ENCODE results near the gene CHI3L1.

Gene CHI3L1

DNA sequence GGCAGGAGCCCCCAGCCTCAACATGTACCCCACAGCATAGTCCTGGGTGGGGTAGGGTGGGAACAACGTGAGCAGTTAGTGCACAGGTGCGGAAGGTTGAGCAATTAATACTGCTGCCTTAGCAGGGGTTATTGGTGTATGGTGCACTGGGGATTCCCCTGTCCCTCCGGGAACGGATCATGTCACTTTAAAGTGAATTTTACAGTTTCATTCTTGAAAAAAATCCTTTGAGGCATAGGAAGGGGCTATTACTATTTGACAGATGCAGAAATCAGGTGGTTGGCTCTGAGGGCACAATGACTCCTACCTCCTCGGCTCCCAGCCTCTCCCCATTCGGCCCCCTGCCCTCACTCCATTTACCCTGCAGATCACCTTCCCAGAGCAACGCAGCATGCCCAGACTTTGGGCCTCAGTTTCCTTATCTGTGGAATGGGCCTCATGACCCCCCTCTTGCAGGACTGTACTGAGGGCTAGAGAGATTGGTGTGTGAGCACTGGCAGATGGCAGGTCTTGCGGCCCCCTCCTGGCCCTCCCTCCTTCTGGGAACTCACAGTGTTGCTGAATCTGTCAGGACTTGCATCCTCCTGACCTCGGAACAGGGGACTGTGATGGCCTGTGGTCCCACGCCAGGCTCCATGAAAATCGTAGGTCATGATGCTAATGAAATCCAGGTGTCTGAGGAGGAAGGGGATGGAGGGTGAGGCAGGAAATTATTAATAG lies 5.7 kb downstream of the CHI3L1 start:
- no peak for DNase-seq

DNA sequence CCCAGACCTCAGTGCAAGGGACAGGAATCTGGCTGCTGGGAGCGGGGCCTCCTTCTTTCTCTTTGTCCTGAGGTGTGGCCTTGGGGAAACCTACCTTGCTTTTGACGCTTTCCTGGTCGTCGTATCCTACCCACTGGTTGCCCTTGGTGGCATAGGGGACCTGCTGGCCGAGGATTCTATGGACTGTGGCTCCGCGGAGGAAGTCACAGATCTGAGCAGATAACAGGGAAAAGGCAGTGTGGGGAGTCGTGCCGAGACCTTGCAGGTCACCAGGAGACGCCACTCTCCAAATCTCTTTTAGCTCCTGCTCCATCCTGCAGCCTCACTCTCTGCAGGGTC lies 6.9 kb downstream of the CHI3L1 start:
- DNase-seq, result no peak

DNA sequence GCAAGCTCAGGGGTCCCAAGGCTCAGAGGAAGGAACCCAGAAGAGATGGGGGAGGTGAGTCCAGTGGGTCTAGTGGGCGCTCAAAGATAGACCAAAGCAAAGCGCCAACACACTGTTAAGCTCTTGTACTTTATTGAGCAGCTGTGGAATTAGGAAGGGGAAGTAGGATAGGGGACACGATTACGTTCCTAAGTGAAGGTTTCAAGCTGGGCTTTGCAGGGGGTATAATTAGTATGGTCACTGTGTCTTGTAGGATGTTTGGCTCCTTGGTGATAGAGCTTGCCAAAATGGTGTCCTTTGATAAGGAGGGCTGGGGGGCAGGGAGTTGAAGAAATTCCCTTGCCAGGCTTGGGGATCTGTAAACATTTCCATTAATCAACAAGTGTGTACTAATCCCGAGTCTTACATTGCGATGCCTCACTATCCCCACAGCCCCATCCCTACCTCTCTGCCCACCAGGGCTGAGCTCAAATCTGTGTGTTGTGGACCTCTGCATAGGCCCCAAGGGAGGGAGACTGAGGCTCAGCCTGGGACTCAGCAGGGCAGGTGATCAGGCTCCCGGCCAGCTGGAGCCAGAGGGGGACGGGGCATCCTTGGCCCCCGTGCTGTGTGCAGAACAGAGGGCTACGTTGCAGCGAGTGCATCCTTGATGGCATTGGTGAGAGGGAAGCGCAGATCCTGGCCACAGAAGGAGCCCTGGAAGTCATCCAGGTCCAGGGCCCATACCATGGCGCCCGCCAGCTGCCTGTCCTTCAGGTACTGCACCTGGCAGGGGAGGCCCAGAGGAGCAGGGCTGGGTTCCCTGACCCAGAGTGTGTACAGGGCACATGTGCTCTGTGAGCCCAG lies 7.5 kb downstream of the CHI3L1 start:
- no peak for DNase-seq

DNA sequence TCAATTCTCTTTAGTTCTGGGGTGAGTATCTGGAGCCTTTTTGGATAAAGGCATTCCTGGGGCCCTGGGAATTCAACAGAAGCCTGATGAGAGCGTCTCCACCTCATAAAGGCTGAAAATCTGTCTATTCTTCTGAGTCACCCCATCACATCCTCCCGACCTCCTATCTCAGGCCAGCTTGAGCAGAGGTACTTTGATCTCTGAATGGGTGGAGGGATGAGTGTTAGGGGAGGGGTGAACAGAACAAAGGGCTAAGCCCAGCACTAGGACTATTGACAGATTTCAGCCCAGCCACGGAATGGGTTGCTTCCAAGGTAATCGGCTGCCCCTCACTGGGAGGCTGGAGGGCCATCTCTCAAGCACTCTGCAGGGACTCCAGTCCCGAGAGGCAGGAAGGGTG lies 8.4 kb downstream of the CHI3L1 start:
- DNase-seq, result no peak

DNA sequence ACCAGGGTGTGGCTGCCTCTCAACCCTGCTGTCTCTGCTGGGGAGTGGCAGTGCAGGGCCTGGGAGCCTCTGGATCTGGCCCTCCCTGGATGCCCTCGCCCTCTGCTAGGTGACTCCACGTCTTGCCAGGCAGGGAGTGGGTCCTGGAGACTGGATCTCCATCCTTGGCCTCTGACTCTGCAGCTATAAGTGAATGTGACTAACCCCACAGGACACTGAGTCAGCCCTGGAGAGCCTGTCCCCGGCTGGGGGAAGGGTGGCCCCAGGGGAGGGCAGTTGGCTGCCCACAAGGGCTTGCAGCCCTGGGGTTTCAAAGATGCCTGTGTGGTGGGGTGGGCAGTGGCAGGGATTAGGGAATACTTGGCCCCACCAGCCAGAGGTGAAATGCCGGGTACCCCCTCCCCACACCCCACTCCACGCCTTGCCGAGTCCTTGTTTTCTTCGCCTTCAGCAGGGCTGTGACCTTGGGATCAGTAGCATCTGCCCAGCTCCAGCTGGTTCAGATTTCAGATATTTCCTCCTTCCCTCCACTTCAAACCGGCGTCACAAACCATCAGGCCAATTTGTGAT lies 8.9 kb downstream of the CHI3L1 start:
- no peak for DNase-seq

DNA sequence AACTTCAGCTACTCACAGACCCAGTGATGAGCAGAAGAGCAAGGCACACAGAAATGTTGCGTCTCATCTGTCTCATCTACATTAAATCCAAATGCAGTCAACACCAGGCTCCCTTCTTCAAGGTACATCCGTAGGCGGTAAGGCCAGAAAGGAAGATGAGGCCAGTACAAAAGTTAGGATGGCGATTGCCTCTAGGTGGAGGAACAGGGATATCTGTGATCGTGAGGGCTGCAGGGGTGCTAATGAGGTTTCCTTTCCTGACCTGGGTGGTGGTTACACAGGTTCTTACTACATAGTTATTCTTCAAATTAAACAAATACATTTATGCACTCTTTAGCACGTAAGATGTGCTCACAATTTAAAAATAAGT lies 9.5 kb downstream of the CHI3L1 start:
- no peak for DNase-seq

DNA sequence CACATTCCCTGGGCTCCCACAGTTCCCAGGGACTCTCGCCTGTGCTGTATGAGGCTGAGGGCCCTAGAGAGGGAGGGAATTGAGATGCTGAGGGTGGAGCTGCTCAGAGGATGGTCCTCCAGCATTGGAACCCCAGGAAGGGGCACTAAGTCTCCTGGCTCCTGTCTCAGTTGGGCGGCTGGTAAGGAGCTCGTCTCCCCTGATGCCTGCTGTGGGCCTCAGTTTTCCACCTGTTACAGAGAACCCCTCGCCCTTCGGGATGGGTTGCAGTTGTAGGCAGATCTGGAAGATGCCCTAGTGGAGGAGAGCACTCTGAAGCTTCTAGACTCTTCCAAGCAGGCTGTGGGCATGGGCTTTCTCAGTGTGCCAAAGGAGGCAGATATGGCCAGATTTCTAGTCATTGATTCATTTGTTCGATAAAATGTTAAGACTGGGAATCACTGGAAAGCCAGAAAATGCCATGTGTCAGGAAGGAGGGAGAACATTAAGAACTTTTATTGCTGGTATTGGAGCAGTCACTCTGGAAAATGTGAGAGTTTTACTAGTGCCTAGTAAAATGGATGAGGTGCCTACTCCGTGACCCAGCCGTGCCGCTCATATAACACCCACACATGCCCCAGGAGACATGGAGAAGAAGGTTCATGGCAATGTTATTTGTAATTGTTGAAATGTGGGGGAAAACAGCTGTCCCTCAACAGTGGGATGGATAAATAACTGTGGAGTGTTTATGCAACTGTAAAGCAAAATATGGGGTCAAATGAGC lies 10.1 kb downstream of the CHI3L1 start:
- DNase-seq, result no peak

DNA sequence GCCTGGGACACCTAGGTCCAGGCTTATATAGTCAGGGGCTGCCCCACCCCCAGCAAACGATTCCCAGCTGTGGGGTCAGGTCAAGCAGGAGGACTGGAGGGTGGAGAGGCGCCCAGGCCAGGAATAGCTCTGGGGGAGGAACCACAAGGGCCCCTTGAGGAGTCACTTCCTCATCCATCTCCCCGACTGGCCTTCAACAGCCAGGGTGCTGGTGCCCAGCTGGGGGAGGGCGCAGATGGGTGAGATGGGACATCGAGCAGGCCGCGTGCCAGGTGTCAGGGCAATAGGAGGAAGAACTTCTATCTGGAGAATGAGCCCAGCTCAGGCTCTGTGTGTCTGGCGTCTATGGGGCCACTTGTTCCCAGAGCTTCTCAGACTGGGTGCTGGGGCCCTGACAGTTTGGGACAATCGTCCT lies 10.7 kb downstream of the CHI3L1 start:
- DNase-seq, result no peak

DNA sequence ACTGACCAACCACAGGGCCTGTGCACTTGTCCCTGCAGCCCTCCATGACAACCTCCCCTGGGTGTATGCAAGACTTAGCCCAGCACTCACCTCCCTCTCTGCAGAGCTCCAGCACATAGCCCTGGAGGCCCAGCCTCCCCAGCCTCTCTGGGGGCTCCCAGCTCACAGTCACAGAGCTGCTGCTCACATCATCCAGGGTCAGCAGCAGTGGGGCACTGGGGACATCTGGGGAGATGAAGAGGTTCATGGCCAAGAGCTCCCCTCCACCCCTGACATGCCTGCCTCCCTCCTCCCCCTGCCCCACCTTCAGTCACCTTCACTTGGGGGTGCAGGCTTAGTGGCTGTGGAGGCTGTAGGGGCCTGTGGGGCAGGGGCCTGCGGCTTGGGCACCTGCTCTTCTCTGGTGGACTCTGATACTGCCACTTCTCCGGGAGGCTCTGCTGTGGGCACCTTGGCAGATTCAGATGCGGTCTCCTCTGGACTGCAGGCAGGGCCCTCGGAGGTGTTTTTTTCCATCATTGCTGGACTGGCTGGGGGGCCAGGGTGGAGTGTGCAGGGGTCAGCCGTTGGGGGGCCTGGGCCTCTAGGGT lies 11.2 kb downstream of the CHI3L1 start, which contains the start of gene MYBPH:
Gene MYBPH, minus strand, starts transcription at position 590 of the 590 bp plus-strand sequence. Its CDS starts 71 bp downstream, at position 519.
- DNase-seq, result no peak

DNA sequence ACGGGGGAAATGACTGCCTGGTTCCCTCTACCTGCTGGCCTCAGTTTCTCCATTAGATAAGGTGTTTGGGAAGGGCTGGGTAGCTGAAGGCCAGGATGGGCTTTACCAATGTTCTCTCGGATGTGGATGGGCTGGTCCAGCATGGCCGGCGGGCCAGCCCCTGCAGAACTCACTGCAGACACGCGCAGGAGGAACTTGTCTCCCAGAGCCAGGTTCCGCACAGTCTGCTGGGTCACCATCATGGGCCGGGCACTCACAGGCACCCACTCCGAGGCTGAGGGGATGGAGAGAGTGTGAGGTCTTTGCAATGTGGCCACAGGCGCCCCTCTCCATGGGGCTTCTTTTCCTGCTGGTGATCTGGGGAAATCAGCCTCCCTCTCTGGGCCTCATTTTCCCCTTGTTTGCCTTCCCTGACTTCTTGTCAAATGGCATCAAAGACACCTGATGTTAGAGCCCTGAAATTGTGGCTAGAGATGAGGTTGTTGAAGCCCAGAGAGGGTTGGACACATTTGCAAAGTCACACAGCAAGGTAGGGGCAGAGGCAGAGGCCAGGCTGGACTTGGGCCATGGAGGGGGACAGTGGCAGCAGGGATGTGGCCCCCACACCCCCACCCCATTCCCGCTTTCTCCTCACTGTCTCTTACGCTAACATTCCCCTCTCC lies 12.0 kb downstream of the CHI3L1 start:
- no peak for DNase-seq

DNA sequence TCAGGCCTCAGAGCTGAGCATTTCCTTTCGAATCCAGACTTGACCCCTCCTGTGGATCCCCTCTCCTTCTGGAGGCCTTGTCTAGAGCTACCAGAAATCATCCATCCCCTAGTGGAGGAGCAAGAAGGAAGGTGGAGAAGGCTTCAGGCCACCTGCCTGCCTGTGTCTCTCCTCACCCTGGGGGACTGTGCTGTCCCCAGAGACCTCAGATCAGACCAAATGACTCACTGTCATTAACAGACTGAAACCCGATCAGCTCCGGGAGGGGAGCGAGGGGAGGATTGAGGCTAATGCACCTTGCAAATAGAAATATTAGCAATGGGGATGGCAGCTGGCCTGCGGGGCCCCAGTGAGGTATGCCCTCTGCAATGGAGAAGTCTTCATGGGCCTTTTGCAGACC lies 12.9 kb downstream of the CHI3L1 start:
- no peak for DNase-seq

DNA sequence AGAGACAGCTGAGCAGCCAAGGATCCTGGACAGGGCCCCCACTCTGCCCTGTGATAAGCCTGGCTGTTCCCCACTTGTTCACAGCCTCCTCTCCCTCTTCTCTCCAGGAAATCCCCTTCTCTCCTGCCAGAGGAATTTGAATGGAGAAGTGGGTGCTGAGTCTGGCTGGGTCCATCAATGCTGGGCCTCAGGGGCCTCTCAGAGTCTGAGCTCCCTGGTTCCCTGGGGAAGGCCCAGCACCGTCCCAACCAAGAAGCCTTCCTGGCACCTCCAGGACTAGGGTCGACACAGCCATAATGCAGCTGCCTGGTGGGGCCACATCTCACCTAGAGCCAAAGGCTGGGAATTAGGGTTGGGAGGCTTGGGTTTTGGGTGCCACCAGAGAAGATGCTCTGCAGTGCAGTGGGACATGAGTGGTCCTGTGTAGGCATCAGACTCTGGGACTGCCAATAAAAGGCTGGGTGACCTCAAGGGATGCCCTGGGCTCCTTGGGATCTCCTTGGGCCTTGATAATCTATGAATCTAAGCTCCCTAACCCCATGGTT lies 13.4 kb downstream of the CHI3L1 start:
- peak; percentile 10 for DNase-seq

DNA sequence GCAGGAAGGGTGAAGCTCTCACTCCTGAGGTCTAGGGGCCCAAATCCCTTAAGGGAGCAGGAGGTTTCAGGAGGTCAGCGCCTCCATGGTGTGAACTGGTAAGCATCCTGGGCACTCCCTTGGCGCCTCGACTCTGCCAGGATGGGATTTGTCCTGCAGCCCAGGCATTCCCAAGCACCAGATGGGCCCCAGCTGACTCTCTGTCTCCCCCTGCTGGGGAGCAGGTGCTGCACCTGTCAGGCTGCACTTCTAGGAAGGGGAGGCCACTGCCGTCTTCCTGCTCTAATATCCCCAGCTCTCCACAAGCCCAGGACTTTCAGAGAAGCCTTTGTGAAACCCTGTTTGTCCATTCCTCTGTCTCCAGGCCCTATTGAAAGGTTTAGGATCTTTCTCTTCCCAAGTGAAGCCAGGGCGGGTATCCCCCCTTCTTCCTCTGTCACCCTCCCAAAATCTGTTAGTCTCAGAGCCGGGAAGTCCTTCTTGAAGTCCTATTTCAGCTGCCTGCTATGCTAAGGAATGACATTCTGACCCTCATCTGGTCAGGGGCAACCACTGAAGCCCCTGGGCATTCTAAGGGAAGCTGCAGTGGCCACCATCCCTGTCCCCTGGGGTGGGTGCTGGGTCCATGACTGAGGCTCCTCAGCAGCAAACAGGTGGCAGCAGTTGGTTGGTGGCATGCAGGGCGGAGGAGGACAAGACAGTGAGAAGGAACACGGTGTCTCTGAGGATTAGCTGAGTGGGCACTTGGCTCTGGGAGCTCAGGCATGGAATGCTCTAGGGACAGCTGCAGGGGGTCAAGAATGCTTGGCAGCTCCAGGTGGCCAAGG lies 14.1 kb downstream of the CHI3L1 start:
- peak; percentile 42 for DNase-seq

DNA sequence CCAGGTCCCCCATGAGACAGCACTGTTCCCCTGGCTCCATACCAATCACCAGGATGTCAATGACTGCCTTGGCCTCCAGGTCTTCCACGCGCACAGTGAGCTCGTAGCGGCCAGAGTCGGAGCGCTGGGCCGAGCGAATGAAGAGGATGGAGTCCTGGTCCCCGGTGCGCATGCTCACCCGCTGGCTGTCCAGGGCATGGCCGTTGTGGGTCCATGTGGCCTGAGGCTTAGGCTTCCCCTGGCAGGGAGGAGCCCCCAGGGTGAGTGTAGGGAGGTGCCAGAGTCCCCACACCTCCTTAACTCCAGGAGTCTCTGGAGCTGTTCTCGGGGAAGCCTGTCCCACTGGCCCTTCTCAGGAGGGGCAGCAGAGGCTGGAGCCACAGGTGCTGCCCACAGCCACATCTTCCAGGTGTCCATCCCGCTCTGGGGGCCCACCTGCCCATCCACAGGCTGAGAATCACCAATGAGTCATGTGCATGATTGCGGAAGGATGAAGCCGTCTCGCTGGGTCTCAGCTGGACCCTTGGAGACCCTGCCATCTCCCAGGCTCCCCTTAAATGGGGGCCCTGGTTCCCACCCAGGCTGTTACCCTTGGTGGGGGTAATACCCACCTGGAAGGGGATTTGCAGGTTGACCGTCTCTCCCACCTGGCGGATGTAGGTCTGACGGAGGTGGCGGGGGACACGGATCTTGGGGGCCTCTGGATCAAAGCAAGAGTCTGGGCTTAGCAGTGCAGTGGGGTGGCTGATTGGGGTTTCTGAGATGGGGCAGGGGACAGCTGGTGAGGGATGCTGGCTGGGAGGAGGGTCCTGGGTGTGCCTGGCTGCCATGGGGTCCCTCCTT lies 14.9 kb downstream of the CHI3L1 start:
- DNase-seq, result no peak

DNA sequence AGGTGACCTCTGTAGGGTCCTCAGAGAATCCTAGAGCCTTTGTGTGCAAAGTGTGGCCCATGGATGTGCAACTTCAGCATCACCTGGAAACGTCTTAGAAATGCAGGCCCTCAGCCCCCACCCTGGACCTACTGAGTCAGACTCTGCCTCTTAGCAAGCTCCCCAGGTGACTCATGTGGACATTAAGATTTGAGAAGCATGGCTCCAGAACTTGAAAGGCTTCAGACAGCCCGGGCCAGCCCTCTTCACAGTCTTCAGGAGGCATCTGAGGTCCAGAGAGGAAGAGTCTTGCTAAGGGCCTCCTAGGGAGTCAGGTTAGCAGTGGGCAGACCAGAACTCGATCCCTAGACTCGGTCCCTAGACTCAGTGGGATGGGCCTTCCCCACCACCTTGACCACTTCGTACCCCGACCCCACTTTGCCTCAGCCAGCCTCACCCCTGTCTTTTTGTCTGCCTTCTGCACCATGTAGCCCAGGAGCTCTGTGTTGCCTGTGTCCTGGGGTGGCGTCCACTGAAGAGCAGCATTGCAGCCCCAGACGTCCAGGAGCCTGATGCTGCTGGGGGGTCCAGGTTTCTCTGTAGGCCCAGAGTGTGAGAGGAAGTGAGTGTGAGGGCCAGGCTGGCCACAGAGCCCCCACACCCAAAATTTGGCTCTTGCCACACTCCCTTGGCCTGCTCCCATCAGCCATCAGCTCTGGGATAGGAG lies 15.7 kb downstream of the CHI3L1 start:
- peak; percentile 11 for DNase-seq

DNA sequence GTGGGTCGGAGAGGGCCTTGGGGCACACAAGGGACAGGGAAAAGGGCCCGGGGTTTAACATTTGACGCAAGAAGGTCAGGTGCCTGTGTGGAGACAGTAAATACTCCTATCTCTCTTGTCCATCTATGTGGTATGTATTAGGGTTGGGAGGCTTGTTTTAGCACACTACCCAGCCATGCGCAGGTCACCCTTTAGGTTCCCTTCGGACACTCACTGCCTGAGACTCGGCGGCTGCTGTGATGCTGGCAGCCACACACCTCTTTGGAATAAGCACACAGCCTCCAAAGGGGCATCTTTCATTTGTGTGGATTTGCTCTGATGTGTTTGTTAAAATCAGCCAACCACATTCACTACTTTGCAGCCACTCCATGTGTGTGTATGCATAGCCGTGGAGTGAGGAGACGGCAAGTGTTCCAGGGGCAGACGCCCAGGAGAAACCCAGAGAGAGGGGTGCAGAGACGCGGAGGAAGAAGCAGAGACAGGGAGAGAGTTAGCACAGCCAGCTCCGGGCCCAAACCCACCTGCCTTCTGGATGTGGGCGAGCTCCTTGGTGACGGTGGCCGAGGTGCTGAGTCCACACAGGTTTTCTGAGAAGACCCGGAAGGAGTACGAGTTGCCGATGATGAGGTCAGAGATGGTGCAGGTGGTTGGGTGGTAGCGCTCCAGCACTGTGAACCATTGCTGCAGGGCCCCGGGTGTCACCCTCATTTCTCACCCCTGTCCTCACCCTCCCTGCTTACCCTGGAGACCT lies 16.6 kb downstream of the CHI3L1 start:
- peak; percentile 5 for DNase-seq

DNA sequence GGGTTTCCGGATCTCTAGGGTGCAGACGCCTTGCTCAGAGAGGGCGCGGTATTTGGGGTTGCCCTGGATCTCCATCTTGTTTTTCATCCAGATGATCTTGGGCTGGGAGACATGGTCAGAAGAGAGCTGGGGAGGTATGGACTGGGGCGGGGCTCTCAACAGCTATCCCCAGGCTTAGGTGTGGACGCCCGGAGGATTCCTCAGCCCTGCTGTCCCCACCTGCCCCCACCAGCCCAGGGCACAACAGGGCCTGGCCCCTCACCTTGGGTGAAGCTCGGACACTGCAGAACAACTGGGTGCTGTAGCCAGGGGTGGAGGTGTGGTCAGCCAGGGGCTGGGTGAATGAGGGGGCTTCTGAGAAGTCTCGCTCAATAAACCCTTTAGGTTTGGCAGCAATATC lies 17.5 kb downstream of the CHI3L1 start:
- DNase-seq, result no peak

DNA sequence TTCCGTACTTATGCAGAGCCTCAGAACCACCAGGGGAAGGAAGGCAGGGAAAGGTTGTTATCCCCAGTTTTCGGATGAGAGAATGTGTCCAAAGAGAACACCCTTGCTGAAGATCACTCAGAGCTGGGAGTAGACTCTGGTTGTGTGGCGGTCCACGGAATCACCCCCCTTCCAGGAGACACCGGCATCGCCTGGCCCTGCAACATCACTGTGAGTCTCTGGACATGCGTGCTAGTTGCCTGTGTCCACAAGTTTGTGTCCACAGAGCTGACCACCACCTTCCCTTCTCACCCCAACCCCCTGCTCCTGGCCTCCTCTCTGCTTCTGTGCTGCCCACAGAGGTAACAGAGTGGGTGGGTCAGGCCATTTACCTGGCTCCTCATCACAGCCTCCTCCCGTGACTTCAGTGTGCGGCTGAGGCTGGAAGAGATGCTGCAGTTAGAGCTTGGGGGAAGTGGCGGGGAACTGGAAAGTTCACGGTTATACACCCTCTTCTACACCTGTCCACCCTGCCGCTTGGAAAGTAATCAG lies 18.2 kb downstream of the CHI3L1 start:
- DNase-seq, result peak; percentile 8

DNA sequence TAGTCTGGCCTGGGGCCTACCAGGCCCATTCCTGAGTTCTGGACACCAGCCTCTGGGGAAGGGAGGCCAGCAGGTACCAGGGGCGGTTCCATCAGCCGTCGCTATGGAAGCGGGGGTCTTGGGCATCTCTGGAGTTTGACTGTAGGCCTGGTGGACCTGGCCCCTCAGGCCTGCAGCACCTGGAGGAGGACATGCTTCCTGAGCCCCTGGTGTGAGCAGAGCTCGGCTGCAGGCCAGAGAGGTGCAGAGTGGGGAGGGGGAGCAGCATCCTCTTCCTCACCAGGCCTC lies 18.6 kb downstream of the CHI3L1 start:
- peak; percentile 12 for DNase-seq

Data from activated T-cell treated with anti-CD3 and anti-CD28 coated beads, Interleukin-2, amount 50 U/mL, for 1 hour (primary cell).